Right lobe of liver (tissue), 6 donors: ENCODE measurements around the gene CGRRF1. TPM values are rescaled to one million over a fixed set of nuclear protein-coding genes. Genes with fewer than 3 reads are reported as not detected.

Experiments
- ATAC-seq, 4 donors: fragments of 200-7000 bp; cut with Tn5 transposase; one replicate each; pipeline ENCODE4 v1.9.1; 2020; ENCODE audit warnings: mild to moderate bottlenecking in 4 of 4, moderate library complexity in 4 of 4
- DNase-seq, 3 donors: peaks; one replicate each; pipeline ENCODE4 v3.0.0-alpha.2; 2020
- H3K27ac ChIP-seq, 3 donors: fragments of 200-600 bp; one replicate each; pipeline ENCODE4 v1.8.0; 2022
- H3K27me3 ChIP-seq, 2 donors: fragments of 200-600 bp; one replicate each; pipeline ENCODE4 v1.8.0; 2022
- H3K36me3 ChIP-seq, 4 donors: fragments of 200-600 bp; sonication (generic) in 1 of 4; one replicate each; pipeline versions ENCODE4 v1.5.1 to v1.8.0; 2017 to 2022; ENCODE audit warnings: control low read depth in 1 of 4
- H3K4me1 ChIP-seq, 4 donors: fragments of 200-600 bp; sonication (generic) in 1 of 4; one replicate each; pipeline versions ENCODE4 v1.5.1 to v1.8.0; 2017 to 2022; ENCODE audit warnings: control low read depth in 1 of 4
- H3K4me3 ChIP-seq, 3 donors: fragments of 200-600 bp; one replicate each; pipeline ENCODE4 v1.8.0; 2022
- H3K9me3 ChIP-seq, 4 donors: fragments of 200-600 bp; sonication (generic) in 1 of 4; one replicate each; pipeline versions ENCODE4 v1.5.1 to v1.8.0; 2017 to 2022; ENCODE audit warnings: control low read depth in 1 of 4
- CTCF ChIP-seq, 4 donors: fragments of 200-600 bp in 3 of 4; fragments of 450-650 bp in 1 of 4; IDR thresholded peaks; one replicate each; pipeline versions ENCODE4 v1.5.1 to v1.8.0; 2016 to 2022; ENCODE audit warnings: antibody characterized with exemption in 4 of 4, mild to moderate bottlenecking in 2 of 4
- POLR2A ChIP-seq: fragments of 450-650 bp; IDR thresholded peaks from one replicate; pipeline ENCODE4 v1.6.1; 2017; ENCODE audit warnings: antibody characterized with exemption, mild to moderate bottlenecking
- WGBS: methylation state at CpG from one replicate; pipeline ENCODE4 v1.1.6; 2018; ENCODE audit warnings: low coverage, low lambda C conversion rate; ENCODE audit not compliant: insufficient coverage; ENCODE audit errors: missing lambda C conversion rate; 5-methylcytosine and 5-hydroxymethylcytosine counted together
- intact Hi-C, 2 donors: fragments of 100-400 bp; cut with DNase I; formaldehyde crosslinking; loops; one replicate each; pipeline versions ENCODE4 v1.11.2 to v1.14.1; 2022
- total RNA-seq, 6 experiments: library from RNA; depleted of rRNA in 2 of 6; stranded (reverse); fragments of >200 nt in 2 of 6; fragmentation: NEBNext Ultra II Directional in 3 of 6; extraction: Animal tissue kit (Norgen Biotek cat#: 25700) in 3 of 6; gene quantifications; one replicate each; pipeline versions ENCODE4 v1.1.0 to v1.2.4, GENCODE V29; 2016 to 2023
- donor health status: DM: no; HTN: yes; CAD: no.
- donor health status: DM: no; HTN: no; CAD: no.
- donor health status: DM: no; HTN: no; CAD: no.
- donor health status: DM: no; HTN: yes; CAD: no.
- donor health status: DM: no; HTN: yes; CAD: no.

CGRRF1 gene
- total RNA-seq, 6 experiments from 2014 or later: 5.4 to 8.2 (median 6.7) TPM

- Histone ChIP-seq H3K9me3 (no peaks in the 10 kb centered on the region), H3K4me3 (no peak overlapping the region), H3K36me3 (no peaks in the 10 kb centered on the region), H3K27ac (no peak overlapping the region), H3K4me1 (peaks cover 0 to 34% (median 0%) of the 10 kb centered on the region in 4 donors), H3K27me3 (no peaks in the 10 kb centered on the region)
- TF ChIP-seq POLR2A: no peak
- TF ChIP-seq CTCF (IDR thresholded peaks at IDR 0.05): no peak
- WGBS: 62% methylated on average over 3 of the region's 4 CpGs
- ATAC-seq (no peak), DNase-seq (no peak)
- intact Hi-C loops: no loop called here
These were observed 39.0 kb upstream of the CGRRF1 start for GRCh38 chr14:54470701-54471100.

- Histone ChIP-seq H3K36me3 (no peaks in the 10 kb centered on the region), H3K27me3 (no peaks in the 10 kb centered on the region), H3K27ac (no peak overlapping the region), H3K4me3 (no peak overlapping the region), H3K9me3 (no peaks in the 10 kb centered on the region), H3K4me1 (peaks cover 0 to 34% (median 0%) of the 10 kb centered on the region in 4 donors)
- 77% methylated on average over 4 of the region's 4 CpGs for WGBS
- DNase-seq (no peak), ATAC-seq (peak; percentile 60 to 91 (median 63))
- intact Hi-C loops: no loop called here
- TF ChIP-seq POLR2A (no peak), CTCF (IDR thresholded peaks at IDR 0.05) (no peak)
These were observed 38.1 kb upstream of the CGRRF1 start for GRCh38 chr14:54471641-54472040.

- DNase-seq (no peak), ATAC-seq (no peak)
- Histone ChIP-seq H3K4me3 (no peak overlapping the region), H3K9me3 (no peaks in the 10 kb centered on the region), H3K27me3 (no peaks in the 10 kb centered on the region), H3K4me1 (peaks cover 0 to 34% (median 0%) of the 10 kb centered on the region in 4 donors), H3K27ac (no peak overlapping the region), H3K36me3 (no peaks in the 10 kb centered on the region)
- WGBS: 88% methylated on average over 4 of the region's 4 CpGs
- TF ChIP-seq POLR2A (no peak), CTCF (IDR thresholded peaks at IDR 0.05) (no peak)
- intact Hi-C loops: no loop called here
These were observed 37.4 kb upstream of the CGRRF1 start for GRCh38 chr14:54472315-54472714.

- H3K36me3 ChIP-seq: peaks cover 0 to 4% (median 1%) of the 10 kb centered on the region in 4 donors
- ATAC-seq (no peak), DNase-seq (no peak)
- no peak for TF ChIP-seq POLR2A
- no peak for TF ChIP-seq CTCF (IDR thresholded peaks at IDR 0.05)
- WGBS: 87% methylated on average over 2 of the region's 2 CpGs
- intact Hi-C loops: no loop called here
- no peaks in the 10 kb centered on the region for H3K9me3 ChIP-seq
- peaks cover 0 to 34% (median 0%) of the 10 kb centered on the region in 4 donors for H3K4me1 ChIP-seq
- H3K27me3 ChIP-seq: no peaks in the 10 kb centered on the region
- H3K4me3 ChIP-seq: no peak overlapping the region
- no peak overlapping the region for H3K27ac ChIP-seq
These were observed 35.4 kb upstream of the CGRRF1 start for GRCh38 chr14:54474232-54474793.
